AG09319 (cell line): ENCODE data around the gene RNF19B.

Source experiments
- DNase-seq: peaks from one replicate; pipeline ENCODE4 v3.0.0-alpha.2; 2010; ENCODE audit warnings: low read depth; ENCODE audit errors: extremely low read depth
- TF ChIP-seq, protein P1 (sequence below): IDR thresholded peaks from 2 replicates; pipeline ENCODE4 v1.5.1; 2011; ENCODE audit warnings: low read depth, mild to moderate bottlenecking, inconsistent platforms, low read length, moderate library complexity

The RNF19B gene

DNA sequence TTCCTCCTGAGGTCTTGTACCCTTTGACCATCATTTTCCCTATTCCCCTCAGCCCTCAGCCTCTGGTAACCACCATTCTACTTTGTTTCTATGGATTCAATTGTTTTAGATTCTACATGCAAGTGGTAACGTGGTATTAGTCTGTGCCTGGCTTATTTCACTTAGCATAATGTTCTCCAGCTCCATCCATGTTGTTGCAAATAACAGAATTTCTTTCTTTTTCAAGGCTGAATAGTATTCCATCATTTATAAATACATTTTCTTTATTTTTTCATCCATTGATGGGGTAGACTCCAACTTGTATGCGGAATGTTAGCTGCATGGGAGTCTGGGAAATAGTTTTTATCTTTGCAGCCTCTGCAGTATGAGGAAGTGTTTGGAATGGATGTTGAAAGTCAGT, 37.2 kb downstream of the RNF19B start:
- TF ChIP-seq, protein P1, sequence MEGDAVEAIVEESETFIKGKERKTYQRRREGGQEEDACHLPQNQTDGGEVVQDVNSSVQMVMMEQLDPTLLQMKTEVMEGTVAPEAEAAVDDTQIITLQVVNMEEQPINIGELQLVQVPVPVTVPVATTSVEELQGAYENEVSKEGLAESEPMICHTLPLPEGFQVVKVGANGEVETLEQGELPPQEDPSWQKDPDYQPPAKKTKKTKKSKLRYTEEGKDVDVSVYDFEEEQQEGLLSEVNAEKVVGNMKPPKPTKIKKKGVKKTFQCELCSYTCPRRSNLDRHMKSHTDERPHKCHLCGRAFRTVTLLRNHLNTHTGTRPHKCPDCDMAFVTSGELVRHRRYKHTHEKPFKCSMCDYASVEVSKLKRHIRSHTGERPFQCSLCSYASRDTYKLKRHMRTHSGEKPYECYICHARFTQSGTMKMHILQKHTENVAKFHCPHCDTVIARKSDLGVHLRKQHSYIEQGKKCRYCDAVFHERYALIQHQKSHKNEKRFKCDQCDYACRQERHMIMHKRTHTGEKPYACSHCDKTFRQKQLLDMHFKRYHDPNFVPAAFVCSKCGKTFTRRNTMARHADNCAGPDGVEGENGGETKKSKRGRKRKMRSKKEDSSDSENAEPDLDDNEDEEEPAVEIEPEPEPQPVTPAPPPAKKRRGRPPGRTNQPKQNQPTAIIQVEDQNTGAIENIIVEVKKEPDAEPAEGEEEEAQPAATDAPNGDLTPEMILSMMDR, result no peak
- no peak for DNase-seq

- no peak for DNase-seq
- TF ChIP-seq, protein P1, result no peak
Measured at GRCh38 chr1:32926562-32926961, 38.0 kb downstream of the RNF19B start.

DNA sequence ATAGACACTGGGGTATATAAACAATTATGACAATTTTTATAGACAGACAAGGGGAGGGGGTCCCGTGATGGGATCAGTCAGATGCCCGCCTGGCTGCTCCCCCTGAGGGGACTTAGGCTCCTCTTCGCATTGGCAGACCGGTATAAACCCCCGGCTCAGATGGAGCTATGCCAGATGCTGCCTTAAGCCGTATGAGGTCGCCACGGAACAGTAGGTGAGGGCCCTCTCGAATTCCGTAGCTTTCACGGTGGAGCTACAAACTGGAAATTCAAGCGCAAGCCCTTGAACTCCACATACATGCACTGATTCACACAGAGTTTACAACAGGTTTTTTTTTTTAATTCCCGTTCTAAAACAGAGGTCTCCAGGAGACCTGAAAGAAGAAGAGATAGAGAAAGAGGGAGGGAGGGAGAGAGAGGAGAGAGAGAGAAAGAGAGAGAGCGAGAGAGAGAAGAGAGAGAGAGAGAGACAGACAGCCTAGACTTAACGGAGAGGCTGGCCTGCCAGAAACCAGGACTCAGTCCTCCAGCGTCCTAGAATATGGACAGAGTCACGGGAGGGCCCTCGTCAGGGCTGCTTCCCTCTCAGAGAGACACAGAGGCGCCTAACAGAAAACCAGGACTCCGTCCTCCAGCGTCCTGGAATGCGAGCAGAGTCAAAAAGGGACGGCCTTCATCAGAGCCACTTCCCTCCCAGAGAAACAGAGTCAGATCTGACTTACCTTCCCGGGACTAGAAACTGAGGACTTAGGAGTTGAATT, 39.0 kb downstream of the RNF19B start:
- TF ChIP-seq, protein P1, result no peak
- no peak for DNase-seq

DNA sequence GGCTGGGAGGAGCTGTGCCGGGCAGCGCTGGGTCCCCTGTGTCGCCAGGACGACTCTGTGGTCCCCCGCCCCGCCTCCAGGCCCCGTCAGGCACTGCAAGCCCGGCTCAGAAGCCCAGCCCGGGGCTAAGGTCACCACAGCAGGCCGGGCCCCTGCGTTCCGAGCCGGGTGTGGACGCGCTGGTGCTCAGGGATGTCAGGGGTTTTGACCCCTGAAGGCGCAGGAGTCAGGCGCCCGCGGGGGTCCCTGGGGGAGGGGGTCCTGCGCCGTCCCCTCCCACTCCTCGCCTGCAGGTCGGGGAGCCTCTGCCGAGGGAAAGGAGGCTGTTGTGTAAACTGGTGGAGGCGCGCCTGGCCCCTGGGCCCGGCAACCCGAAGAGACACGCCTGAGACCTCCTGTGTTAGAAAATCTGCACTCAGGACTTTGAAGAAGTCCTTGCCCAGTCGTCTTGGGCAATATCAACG, 39.7 kb downstream of the RNF19B start:
- TF ChIP-seq, protein P1, result no peak
- no peak for DNase-seq

GRCh38 chr1:32920833-32921232, 43.8 kb downstream of the RNF19B start:
- TF ChIP-seq, protein P1, result no peak
- DNase-seq, result no peak

DNA sequence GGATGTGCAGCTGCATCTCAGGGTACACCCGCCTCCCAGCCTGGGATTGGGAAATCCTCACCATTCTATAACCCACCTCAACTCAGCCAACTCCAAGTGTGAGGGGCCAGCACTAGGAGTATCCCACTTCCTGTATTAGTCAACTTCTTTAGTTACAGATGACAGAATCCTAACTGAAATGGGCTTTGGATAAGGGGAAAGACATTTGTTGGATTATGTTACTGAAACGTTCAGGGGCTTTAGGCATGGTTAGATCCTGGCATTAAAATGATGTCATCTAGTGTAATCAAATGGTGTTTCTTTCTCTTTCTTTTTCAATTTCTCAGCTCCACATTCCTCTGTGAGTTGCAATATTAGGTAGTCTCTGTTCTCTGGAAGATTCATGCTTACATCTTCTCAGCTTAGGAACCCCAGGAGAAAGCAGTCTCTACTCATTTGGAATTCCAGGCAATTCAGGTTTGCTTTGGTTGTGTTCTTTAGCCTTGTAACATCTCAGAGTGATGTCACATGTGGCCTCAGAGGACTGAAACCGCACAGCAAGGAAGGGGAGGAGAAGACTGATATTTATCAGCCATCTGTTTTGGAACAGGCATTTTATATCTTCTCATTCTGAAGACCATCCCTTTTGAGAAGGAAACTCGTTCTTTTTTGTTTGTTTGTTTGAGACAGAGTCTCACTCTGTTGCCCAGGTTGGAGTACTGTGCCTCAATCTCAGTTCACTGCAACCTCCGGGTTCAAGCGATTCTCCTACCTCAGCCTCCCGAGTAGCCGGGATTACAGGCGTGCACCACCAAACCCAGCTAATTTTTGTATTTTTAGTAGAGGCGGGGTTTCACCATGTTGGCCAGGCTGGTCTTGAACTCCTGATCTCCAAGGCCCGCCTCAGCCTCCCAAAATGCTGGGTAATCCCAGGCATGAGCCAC, 44.5 kb downstream of the RNF19B start:
- DNase-seq, result no peak
- TF ChIP-seq, protein P1, result no peak

DNA sequence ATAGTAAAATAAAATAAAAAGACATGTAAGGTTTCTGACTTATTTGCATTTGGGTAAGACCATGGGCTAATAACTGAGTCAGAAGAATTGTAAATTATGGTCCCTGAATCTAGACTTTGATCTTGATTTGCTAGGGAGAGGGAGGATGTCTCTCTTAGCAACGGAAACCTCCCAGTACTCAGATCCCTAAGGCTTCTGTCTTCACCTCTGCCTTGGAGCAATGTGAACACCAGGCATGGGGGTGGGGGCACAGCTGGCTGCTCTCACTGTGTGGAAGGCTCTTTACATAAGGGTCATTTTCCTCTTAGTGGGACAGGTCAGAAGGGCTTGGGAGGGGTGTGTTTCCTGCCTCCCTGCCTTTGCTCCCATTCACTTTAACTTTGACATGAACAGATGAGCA, 46.4 kb downstream of the RNF19B start:
- TF ChIP-seq, protein P1, result no peak
- DNase-seq, result no peak
